EH (cell line): ENCODE data around the gene C8A.

Experiments used
- DNase-seq: peaks from one replicate; pipeline ENCODE4 v3.0.0-alpha.2; 2015; ENCODE audit warnings: low read depth

C8A gene

DNA sequence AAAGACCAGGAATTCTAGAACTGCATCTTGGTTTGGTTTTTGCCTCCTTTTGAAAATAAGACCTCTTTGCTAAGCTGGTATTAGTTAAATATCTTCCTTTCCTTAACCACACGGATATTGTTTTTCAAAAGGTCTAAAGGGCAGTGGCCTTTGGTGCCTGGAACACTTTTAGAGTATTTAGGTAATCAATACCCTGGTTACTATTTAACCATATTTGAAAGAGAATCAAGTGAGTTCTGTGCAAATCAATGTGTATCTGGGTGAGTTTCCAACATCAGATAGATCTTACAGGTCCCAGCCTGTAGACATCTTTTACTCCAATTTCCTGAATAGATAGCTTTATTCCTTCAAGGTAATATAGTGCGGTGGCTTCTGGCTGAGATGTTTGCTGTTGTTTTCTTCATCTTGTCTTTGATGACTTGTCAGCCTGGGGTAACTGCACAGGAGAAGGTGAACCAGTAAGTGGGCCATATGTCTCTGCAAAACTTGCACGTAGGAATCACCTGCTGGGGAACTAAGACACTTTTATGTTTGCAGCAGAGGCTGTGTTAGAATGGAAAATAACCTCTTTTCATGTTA is at the start of gene C8A:
C8A (plus strand) TSS at position 277 of the 579 bp plus-strand sequence; CDS start at position 382, 105 bp downstream.
- DNase-seq = no peak

DNA sequence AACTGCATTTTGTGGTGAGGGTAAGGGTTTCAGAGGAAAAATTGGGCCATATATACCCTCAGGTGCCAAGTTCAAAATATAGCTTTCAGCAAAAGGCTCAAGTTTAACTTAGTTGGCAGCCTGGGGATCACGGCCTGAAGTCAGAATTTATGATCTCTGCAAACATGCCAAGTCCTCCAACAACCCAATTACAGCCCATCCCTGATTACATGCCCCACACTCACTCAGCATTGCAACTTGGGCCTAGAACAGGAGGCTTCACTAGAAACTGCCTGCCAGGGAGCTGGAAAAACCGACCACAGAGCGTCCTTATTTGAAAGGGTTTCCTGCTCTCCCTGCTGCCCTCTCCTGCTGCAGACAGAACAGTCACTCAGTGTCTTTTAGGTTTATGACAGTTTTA is 47.8 kb upstream of the C8A start:
- DNase-seq = peak; percentile 7

DNA sequence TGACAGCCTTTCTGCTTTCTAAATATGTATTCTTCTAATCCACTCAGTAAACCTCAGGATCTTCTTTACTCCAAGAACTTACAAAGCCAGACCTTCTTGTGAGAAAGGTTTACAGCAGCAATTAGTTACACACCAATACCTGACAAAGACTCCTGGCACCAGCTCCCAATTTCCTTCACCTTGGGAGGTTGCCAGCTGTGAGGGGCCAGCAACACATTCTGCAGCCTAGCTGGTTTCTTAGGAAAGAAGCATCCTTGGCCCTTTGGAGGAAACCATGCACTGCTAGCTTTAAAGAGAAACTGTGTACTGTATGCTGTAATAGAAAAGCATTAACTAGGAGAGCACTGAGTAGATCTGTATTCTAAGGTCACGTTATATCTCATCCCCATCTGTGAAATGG is 46.2 kb upstream of the C8A start:
- no peak for DNase-seq

DNA sequence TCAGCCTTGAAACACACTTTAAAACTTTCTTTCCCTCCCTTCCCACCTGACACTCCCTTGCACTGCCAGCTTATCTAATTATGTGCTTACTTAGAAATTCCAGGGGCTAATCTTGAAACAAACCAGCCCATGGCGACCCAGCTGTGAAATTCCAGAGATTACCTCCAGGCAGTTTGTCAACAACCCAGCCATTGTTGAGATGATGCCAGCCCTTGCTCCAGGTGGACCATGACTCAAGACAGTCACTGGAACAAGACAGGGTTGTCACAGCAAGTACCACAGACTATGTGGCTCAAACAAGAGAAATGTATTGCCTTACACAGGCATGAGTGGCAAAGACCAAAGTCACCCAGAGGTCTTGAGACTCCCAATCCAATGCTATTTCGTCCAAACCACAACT is 43.3 kb upstream of the C8A start:
- DNase-seq = no peak

DNA sequence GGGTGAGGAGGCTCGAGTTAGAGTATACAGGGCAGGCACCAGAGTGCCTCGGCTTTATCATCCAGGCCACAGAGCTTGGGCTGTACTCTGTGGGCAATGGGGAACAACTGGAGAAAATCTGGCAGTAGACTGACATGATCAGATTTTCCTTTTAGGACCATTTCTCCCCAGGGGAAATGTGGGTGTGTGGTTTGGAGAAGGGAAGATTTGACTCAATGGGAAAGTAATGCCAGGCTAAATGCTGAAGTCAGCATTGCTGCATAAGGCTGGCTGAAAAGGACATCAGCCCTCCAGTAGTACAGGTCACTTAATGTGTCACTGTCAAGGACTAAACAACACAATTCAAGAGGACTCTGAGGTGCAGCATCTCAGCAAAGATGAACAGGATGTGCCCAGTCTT is 40.4 kb upstream of the C8A start:
- DNase-seq = no peak

DNA sequence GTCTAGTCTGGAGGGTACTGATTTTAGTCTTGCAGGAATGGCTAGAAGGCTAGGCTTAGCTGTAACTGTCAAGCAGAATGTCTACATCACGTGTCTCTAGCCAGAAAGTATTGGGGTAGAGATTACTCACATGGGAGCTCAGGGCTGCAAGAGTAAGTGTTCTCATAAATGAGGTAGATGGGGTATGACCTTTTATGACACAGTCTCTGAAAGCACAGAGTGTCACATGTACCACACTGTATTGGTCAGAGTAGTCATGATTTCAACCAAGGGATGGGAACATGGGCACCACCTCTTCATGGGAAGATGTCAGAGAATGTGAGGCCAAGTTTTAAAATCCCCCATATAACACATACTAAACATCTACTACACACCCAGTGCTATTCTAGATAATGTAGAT is 38.3 kb upstream of the C8A start:
- DNase-seq = no peak

DNA sequence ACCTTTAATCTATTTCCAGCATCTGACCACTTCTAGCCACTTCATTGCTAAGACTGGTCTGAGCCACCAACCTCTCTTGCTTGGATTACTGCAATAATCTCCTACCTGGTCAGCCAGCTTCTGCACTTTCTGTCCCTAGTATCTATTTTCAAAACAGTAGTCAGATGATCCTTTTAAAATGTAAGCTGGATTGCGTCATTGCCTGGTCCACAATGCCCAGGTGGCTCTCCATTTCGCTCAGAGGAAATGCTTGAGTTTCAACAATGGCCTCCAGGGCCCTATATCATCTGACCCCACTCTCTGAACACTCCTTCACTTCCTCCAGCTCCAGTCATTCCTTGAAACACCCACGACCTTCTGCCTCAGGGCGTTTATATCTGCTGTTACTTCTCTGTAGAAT is 37.7 kb upstream of the C8A start:
- no peak for DNase-seq

DNA sequence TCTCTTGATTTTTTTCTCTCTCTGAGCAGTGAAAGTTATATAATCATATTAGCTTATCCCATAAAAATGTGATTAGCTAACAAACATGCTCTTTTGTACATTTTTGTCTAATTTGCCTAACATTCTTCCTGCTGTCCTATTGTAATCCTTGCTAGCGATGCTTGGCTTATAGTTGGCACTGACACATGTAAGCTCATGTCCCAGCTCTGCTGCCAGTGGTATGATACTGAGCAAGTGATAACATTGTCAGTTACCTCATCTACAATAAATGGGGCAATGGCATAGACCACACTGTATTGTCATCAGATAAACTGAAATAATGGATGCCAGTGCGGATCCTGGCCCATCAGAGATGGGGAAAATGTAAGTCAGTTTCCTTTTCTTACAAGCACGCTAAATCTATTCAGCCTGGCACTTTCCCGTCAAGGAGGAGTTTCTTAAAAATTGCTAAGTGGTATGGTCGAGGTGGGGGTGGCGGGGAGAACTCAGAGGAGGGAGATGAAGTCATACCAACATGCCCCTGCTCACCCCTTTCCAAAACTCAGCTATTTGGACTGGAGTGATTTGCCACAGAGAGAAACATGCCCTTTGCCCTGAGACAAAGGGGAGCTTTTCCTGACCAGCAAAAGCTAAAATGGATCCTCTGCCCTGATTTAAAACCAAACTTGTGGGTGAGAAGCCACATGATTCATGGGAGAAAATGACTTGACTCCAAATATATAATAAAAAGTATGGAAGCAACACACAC is 36.7 kb upstream of the C8A start:
- DNase-seq = peak; percentile 27

DNA sequence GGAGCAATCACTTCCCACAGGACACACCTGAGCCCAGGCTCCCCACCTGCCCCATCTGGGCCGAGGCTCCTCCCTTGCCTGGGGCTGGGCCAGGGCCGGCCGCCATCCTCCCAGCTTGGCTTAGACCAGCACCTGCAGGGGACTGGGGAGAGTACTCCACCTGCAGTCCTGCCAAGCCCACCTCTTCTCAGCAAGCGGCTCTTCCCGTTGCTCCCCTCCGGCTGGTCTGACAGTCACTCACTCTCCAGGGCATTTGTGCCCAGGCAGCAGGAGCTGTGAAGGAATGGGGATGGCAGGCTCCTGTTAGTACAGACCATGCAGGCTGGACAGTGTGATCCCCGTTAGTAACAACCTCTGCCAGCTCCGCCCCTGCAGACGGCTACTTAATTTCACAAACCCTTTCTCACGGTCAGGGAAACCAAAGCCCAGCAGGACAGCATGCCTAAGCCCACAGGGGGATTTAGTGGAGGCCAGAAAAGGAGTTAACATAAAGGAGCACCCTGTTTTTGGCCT is 35.2 kb upstream of the C8A start, which contains the start of gene FYB2:
FYB2 (minus strand) TSS at position 18 of the 513 bp plus-strand sequence. CDS start 114 bp downstream, outside the sequence.
- peak; percentile 16 for DNase-seq

DNA sequence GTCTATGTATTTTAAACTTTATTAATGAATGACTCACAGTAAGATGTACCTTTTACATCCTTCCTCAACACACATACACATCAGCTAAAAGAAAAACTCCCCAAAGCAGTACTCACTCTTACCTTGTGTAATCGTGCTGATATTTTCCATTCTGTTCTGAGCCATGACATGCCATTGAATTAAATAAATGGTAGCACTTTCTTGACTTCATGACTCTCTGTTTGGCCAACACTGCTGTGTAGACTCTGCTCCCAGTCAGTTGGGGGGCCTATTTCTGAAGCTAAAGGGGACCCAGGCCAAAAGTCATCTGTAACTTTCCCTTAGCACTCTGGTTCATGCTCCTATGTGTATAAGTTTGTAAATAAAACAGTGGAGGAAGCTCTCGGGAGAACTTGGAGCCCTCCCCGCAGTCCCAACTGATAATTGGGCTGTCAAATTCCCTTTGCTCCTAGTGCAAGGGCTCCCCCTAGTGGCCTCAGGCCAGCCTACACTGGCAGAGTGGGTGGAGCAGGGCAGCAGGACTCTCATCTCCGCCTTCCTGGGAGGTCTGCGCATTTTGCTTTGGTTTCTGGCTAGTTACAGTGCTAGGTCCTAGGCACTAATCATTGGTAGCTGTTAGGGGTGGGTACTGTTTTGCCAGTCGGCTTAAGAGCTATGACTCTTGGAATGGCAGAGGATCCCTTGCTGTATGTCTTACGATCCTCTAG is 33.7 kb upstream of the C8A start:
- DNase-seq = peak; percentile 79

DNA sequence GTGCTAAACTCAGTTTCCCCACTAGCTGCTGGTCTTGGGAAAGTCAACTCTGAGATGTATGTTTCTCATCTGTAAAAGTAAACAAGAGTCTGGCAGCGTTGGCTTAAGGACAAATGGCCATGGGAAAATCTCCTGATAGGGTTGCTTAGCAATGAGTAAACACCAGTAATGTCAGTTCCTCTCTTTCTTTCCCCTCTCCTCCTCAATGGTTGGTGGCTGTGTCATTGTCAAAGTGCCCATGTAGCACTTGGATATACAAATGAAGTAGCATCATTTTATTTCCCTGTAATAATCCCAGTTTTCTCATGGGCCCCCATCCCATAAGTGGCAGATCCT is 33.2 kb upstream of the C8A start:
- DNase-seq = peak; percentile 55

DNA sequence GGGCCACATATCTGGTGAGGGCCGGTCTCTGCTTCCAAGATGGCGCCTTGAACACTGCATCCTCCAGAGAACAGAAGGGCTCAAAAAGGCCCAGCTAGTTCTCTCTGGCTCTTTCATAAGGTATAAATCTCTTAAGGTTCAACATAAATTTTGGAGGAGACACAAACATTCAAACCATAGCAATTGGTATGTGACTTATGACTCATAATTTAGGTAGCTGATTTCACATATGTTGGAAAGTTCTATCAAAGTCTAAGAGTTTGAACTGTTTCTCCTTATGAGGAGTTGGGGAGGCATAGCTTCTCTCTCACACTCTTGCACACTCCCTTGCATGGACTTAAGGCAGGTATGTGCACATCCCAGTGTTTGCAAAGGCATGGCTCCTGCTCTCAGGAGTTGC is 30.3 kb upstream of the C8A start:
- DNase-seq = peak; percentile 41

DNA sequence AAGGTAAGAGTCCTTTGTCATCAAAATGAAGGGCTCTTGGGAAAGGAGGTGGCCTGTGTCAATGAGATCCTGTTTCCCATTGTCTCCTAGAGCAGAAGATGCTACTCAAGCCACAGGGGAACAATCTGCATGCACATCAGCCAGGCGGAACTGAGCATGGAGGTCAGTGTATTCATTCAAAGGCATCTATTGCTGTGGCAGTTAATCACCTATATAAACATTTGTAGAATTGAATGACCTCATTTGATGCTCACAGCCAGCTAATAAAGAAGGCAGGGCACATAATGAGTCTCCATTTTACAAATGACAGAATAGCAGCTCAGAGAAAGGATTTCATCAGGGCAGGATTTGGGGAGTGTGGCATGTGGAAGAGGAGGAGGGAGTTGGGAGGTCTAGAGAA is 29.7 kb upstream of the C8A start:
- DNase-seq = peak; percentile 17

DNA sequence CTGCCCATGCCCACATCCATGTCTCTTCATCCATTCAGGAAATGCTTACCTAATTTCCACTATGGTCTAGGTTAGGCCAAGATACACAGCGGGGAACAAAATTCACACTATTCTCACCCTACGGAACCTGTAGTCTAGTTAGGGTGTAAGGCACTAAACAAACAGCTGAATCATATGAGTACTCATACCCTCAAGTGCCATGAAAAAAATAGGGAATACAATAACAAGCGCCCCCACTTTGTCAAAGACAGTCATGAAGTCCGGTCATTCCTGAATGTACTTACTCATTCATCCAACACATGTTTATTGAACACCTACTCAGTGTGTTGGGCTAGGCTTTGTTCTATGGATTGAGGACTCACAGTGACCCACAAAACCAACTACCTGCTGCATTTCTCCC is 29.2 kb upstream of the C8A start:
- DNase-seq = no peak

DNA sequence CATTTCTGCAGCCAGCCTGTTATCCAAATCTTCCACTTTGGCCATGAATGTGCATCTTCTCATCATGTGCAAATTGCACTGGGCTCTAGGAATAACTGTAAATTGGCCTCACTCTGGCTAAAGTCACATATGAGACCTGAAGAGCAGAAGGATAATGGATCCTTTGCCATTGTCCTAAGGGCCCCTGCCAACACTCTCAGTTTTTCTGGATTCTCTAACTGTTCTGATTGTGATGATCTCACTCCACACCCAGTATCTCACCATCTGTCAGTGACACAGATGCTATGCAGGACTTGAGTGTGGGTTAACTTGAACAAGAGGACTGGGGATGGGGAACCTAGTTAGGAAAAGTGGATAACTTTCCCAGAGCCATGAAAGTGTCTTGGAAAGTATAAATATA is 26.9 kb upstream of the C8A start:
- peak; percentile 18 for DNase-seq

DNA sequence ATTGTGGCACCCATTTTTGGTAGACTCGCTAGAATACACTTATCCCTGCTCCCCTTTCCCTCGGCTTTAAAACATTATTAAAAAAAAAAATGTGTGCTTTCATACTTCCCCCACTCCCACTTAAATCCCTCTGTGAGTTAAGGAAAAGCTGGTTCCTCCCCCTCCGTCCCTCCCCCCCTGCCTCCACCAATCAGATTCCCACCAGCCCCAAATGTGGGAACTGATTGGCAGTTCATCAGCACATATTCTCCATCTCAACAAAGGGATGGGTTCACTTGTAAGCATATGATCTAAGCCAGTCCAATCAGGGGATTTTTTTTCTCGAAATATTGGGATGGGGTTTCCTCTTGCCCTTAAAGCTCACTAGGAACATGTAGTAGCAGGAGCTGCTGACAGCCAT is 24.5 kb upstream of the C8A start:
- DNase-seq = no peak

DNA sequence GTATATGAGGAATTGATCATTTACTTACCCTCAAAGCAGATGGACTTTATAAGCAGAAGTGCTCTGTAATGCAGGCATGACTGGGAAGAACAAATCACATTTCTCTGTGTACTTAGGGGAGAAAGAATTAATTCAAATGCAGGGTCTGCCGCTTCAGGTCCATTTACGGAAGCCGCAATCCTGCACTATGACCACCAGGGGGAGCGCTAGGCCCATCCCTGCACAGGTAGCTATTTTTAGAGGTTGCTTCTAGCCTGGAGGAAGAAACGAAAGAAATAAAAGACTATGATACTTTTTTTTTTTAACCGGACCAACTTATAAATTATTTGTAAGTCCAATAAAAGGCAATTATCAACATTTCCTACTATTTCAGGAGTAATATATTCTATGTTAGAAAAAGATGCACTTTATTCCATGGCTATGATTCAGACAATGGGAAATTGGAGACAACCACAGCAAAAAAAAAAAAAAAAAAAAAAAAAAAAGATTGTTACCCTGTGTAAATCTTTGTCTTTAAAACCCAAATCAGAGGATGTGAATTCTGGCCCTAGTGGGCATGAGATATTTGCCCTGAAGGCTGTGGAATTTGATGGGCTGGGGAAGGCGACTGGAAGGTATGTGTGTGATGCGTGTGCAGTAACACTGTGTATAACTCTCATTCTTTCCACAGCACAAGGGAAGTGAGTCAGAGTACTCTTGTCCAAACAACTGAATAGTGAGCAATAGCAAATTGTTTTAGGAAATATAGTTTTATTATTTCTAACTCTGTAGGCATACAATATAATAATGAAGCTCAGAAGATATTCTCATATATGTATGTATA is 22.5 kb upstream of the C8A start:
- peak; percentile 99 for DNase-seq

DNA sequence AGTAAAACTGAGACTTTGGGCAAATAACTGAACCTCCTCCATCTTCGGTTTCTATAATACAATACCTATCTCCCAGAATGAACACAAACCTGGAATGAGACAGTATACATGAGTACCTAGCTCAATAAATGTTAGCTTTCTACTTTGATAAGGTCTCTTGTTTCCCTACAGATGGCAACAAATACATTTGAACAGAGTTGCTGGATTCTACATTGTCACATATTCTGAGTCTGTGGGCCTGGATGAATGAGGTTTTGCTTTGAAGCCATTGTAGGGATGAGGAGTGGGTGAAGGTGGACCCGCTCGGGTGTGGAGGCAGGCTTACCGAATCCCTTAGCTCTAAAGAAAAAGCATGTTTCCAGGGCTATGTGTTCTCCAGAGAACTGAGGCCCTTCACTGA is 21.5 kb upstream of the C8A start:
- DNase-seq = no peak

DNA sequence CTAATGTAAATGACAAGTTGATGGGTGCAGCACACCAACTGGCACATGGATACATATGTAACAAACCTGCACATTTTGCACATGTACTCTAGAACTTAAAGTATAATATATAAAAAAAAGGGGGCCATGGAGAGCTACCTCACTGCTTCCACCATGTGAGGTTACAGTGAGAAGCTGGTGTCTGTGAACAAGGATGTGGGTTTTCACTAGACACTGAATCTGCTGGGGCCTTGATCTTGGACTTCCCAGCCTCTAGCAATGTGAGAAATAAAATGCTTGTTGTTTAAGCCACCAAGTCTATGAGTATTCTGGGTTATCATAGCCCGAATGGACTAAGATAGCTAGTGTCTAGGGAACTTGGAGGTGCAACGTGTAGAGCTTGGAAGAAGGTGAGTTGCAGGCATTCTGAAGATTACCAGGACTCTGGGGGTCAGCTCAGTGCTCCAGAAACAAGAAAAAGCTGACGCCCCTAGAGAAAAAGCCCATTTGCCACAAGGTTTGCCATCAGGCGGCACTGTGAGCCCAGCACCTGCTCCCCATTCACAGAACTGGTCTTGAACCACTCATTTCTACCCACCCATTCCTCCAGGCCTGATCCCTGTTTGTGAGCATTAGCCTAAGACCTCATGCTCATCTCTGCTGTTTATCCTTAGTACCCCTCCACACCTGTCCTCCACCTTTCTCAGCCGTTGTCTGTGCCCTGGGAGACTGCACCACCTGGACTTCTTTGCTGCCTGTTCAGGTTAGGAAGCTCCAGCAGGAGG is 20.3 kb upstream of the C8A start:
- no peak for DNase-seq

DNA sequence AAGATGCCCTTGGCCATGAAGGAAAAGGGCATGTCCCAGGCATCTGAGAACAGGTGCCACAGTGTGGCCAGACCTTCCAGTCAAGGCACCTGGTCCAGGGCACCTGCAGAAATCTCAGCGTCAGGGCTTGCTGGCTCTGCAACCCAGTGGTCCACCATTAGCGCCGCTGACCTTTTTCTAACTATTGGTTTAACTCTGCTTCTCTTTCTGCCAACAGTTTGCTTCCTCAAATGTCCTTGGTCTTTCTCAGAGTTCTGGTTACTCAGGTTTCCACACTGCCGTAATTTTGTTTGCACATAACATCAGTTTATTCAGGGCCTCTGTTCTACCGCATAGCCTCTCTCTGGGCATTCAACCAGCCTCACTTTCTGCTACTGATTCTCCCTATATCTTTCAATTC is 18.9 kb upstream of the C8A start:
- no peak for DNase-seq

DNA sequence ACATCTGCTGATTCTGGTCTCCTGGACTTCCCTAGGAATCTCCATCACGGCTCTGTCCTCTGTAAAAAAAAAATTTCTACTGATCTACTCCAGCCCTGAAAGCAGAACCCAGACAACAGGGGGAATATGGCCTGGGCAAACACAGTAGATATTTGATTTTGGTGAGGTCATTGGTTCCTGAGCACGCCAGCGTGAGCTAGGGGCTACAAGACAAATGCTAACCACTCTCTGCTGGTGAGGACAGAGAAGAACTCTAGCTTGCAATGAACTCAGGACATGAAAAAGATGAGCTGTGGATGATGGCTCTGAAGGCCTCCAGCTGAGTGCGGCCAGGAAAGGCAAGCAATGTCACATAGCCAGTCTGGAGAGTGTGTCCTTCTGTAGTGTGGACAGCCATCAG is 18.2 kb upstream of the C8A start:
- no peak for DNase-seq
